GM10248 (cell line): Measurements from ENCODE around the gene KLF11.
"Not testable (repeated sequence)": the region's sequence is repeated elsewhere in the genome, so short reads cannot be mapped to it uniquely, and the experiment has no call there.

ENCODE experiments used
- CTCF ChIA-PET: fragments of 300-600 bp; sonication (Branson Sonifier 250); formaldehyde crosslinking; extraction: SDS; loops from one replicate; lab custom pipeline; 2021; ENCODE audit warnings: antibody characterized with exemption; lab: Yijun Ruan, JAX
- POLR2A ChIA-PET: fragments of 350-650 bp; sonication (Branson Sonifier 250); formaldehyde crosslinking; extraction: SDS; loops from one replicate; lab custom pipeline; 2020; ENCODE audit warnings: antibody characterized with exemption; lab: Yijun Ruan, JAX
- DNase-seq: peaks from one replicate; pipeline ENCODE4 v3.0.0; 2012; ENCODE audit errors: extremely low spot score
- CTCF ChIP-seq: IDR thresholded peaks from 2 replicates; pipeline ENCODE4 v1.5.1; 2012; ENCODE audit warnings: mild to moderate bottlenecking, low read depth; ENCODE audit errors: extremely low read depth, missing control alignments, control extremely low read depth

The KLF11 gene

GRCh38 chr2:10014418-10015190, 28.7 kb upstream of the KLF11 start:
- DNase-seq, result no peak
- POLR2A ChIA-PET, result no interaction called here
- no peak for TF ChIP-seq CTCF
- CTCF ChIA-PET, result no interaction called here

GRCh38 chr2:10015376-10015989, 27.9 kb upstream of the KLF11 start:
- DNase-seq, CTCF ChIA-PET, POLR2A ChIA-PET: not testable (repeated sequence)

GRCh38 chr2:10016001-10016801, 27.1 kb upstream of the KLF11 start:
- DNase-seq, result no peak
- ChIA-PET POLR2A (no interaction called here), CTCF (interaction anchor here (1.2 to 1.3 kb wide), 2 partner anchors 9 to 32 kb away, joined by 6 to 8 read pairs; no protein-coding TSS in a partner anchor)
- TF ChIP-seq CTCF, result no peak

- POLR2A ChIA-PET, result no interaction called here
- TF ChIP-seq CTCF, result no peak
- CTCF ChIA-PET, result interaction anchor here (1.2 to 1.3 kb wide), 2 partner anchors 10 to 33 kb away, joined by 6 to 8 read pairs; no protein-coding TSS in a partner anchor
- no peak for DNase-seq
Observed at GRCh38 chr2:10016802-10017258, 26.5 kb upstream of the KLF11 start.

- no peak for TF ChIP-seq CTCF
- no peak for DNase-seq
- ChIA-PET POLR2A (no interaction called here), CTCF (interaction anchor here (1.3 to 1.5 kb wide), 2 partner anchors 33 to 55 kb away, joined by 3 to 8 read pairs; no protein-coding TSS in a partner anchor)
Observed at GRCh38 chr2:10017313-10017941, 25.9 kb upstream of the KLF11 start.

GRCh38 chr2:10019174-10019573, 24.2 kb upstream of the KLF11 start:
- POLR2A ChIA-PET, result no interaction called here
- no peak for TF ChIP-seq CTCF
- CTCF ChIA-PET, result interaction anchor here (1.0 to 1.4 kb wide), 2 partner anchors 10 to 248 kb away, joined by 3 to 4 read pairs; no protein-coding TSS in a partner anchor
- no peak for DNase-seq
